Trophoblast cell (in vitro differentiated cells and primary cell): Measurements from ENCODE around the gene EIF2S2.

Source experiments
- DNase-seq, 2 donors: peaks; one replicate each; pipeline ENCODE4 v3.0.0-alpha.2; 2016
- H2AFZ ChIP-seq: 2 replicates; pipeline ENCODE4 v1.6.1; 2013; ENCODE audit warnings: low read length, moderate library complexity, mild to moderate bottlenecking; ENCODE audit not compliant: insufficient read depth, poor library complexity
- H2AK5ac ChIP-seq: 2 replicates; pipeline ENCODE4 v1.6.1; 2013; ENCODE audit warnings: mild to moderate bottlenecking, low read length
- H2BK120ac ChIP-seq: 2 replicates; pipeline ENCODE4 v1.6.1; 2013; ENCODE audit warnings: low read length, mild to moderate bottlenecking, moderate library complexity; ENCODE audit not compliant: insufficient read depth, poor library complexity
- H2BK12ac ChIP-seq: 2 replicates; pipeline ENCODE4 v1.6.1; 2013; ENCODE audit warnings: mild to moderate bottlenecking, low read length, moderate library complexity
- H2BK5ac ChIP-seq: 2 replicates; pipeline ENCODE4 v1.6.1; 2013; ENCODE audit warnings: low read length, low read depth, moderate library complexity, mild to moderate bottlenecking; ENCODE audit not compliant: poor library complexity
- H3K14ac ChIP-seq: 2 replicates; pipeline ENCODE4 v1.6.1; 2013; ENCODE audit warnings: mild to moderate bottlenecking, low read length
- H3K18ac ChIP-seq: 2 replicates; pipeline ENCODE4 v1.6.1; 2013; ENCODE audit warnings: mild to moderate bottlenecking, low read length
- H3K23ac ChIP-seq: 2 replicates; pipeline ENCODE4 v1.6.1; 2013; ENCODE audit warnings: low read length
- H3K27ac ChIP-seq: 2 replicates; pipeline ENCODE4 v1.5.1; 2013; ENCODE audit warnings: low read depth, mild to moderate bottlenecking, inconsistent platforms, low read length, moderate library complexity
- H3K27me3 ChIP-seq: 2 replicates; pipeline ENCODE4 v1.6.1; 2013; ENCODE audit warnings: inconsistent platforms, mild to moderate bottlenecking, low read length, moderate library complexity; ENCODE audit not compliant: insufficient read depth
- H3K36me3 ChIP-seq, 2 experiments: 1 replicate in 1 of 2; 2 replicates in 1 of 2; pipeline ENCODE4 v1.6.1; 2013; ENCODE audit warnings: low read length in 2 of 2, mild to moderate bottlenecking in 2 of 2, moderate library complexity in 1 of 2; ENCODE audit not compliant: insufficient read depth in 2 of 2, control insufficient read depth in 1 of 2
- H3K4ac ChIP-seq: 2 replicates; pipeline ENCODE4 v1.6.1; 2013; ENCODE audit warnings: low read depth, mild to moderate bottlenecking, low read length, moderate library complexity
- H3K4me1 ChIP-seq, 2 experiments: 1 replicate in 1 of 2; 2 replicates in 1 of 2; pipeline ENCODE4 v1.6.1; 2013; ENCODE audit warnings: low read length in 2 of 2, mild to moderate bottlenecking in 2 of 2, moderate library complexity in 1 of 2; ENCODE audit not compliant: insufficient read depth in 2 of 2, control insufficient read depth in 1 of 2
- H3K4me2 ChIP-seq: 2 replicates; pipeline ENCODE4 v1.6.1; 2013; ENCODE audit warnings: inconsistent platforms, mild to moderate bottlenecking, low read length, moderate library complexity
- H3K4me3 ChIP-seq: 2 replicates; pipeline ENCODE4 v1.5.1; 2013; ENCODE audit warnings: mild to moderate bottlenecking, low read depth, low read length, inconsistent platforms
- H3K79me1 ChIP-seq: one replicate; pipeline ENCODE4 v1.6.1; 2013; ENCODE audit warnings: low read length
- H3K79me2 ChIP-seq: 2 replicates; pipeline ENCODE4 v1.6.1; 2013; ENCODE audit warnings: low read length, mild to moderate bottlenecking; ENCODE audit not compliant: control insufficient read depth, insufficient read depth, poor library complexity
- H3K9ac ChIP-seq: 2 replicates; pipeline ENCODE4 v1.6.1; 2013; ENCODE audit warnings: mild to moderate bottlenecking, low read length
- H3K9me3 ChIP-seq: 2 replicates; pipeline ENCODE4 v1.6.1; 2013; ENCODE audit warnings: low read depth, mild to moderate bottlenecking, control low read depth, inconsistent platforms, low read length; ENCODE audit not compliant: insufficient read depth
- H4K12ac ChIP-seq: 2 replicates; pipeline ENCODE4 v1.6.1; 2013; ENCODE audit warnings: low read depth, mild to moderate bottlenecking, low read length, moderate library complexity
- H4K8ac ChIP-seq: 2 replicates; pipeline ENCODE4 v1.6.1; 2013; ENCODE audit warnings: low read depth, mild to moderate bottlenecking, low read length, moderate library complexity
- H4K91ac ChIP-seq: one replicate; pipeline ENCODE4 v1.6.1; 2013; ENCODE audit warnings: low read depth, mild to moderate bottlenecking, low read length, moderate library complexity
- WGBS: extraction: QIAGEN DNeasy Blood & Tissue Kit; methylation state at CpG from one replicate; pipeline ENCODE4 v1.1.7; 2013; ENCODE audit warnings: missing lambda C conversion rate; ENCODE audit not compliant: insufficient read length, insufficient coverage; ENCODE audit errors: extremely low coverage; 5-methylcytosine and 5-hydroxymethylcytosine counted together

Gene EIF2S2

DNA sequence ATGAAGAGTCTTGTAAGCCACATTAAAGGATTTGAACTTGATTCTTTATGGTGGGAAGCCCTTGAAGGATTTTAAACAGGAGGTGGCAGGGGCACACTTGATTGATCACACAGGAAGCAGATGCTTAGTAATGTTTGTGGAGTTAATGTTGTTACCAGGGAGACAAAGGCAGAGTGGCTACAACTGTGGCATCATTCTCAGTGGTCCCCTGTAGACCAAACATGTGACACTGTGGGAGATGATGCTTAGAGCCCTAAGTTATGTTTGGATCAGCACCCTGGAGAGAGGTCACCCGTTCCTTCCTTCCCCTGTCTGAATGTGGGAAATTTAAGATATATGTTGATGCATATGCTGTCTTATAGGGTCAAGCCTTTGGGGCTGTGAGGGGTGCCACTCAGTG lies 53.2 kb downstream of the EIF2S2 start:
- H3K4me1 ChIP-seq = peaks cover 24 to 33% of the 10 kb centered on the region in 2 experiments
- no peak overlapping the region for H3K9ac ChIP-seq
- DNase-seq = no peak
- peaks cover 17% of the 10 kb centered on the region for H3K79me1 ChIP-seq
- H2BK12ac ChIP-seq = no peak overlapping the region
- no peak overlapping the region for H3K18ac ChIP-seq
- no peak overlapping the region for H3K23ac ChIP-seq
- H4K8ac ChIP-seq = no peak overlapping the region
- no CpG with 5 or more reads among the region's 1 CpG for WGBS
- no peak overlapping the region for H2AK5ac ChIP-seq
- no peak overlapping the region for H2BK5ac ChIP-seq
- no peak overlapping the region for H2AFZ ChIP-seq
- peaks cover 0 to 2% of the 10 kb centered on the region in 2 experiments for H3K36me3 ChIP-seq
- H4K12ac ChIP-seq = no peak overlapping the region
- H3K4me2 ChIP-seq = no peak overlapping the region
- H3K4ac ChIP-seq = no peak overlapping the region
- peaks cover 2% of the 10 kb centered on the region for H3K79me2 ChIP-seq
- no peak overlapping the region for H3K4me3 ChIP-seq
- H3K27ac ChIP-seq = no peak overlapping the region
- H3K27me3 ChIP-seq = no peaks in the 10 kb centered on the region
- H3K14ac ChIP-seq = no peak overlapping the region
- no peak overlapping the region for H4K91ac ChIP-seq
- H3K9me3 ChIP-seq = no peaks in the 10 kb centered on the region
- H2BK120ac ChIP-seq = no peak overlapping the region

DNA sequence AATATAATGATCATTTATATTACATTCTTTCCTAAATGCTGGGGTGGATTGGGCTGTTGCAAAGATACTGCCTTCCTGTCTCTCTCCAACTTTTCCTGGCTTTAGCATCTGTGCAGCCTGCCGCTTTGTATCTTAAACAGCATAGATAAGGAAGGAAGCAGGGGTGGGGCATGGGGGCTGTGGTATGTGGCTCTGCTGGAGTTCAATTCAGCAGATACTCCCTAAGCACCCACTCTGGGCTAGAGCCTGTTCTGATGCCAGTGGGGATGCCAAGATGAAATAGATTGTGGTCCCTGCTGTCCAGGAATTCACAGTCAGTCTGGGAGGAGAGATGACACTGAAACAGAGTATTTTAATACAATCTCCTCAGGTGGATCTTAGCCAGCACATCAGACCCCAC lies 56.8 kb downstream of the EIF2S2 start:
- no peak overlapping the region for H2BK12ac ChIP-seq
- H3K79me1 ChIP-seq = peaks cover 3% of the 10 kb centered on the region
- no peak overlapping the region for H2AK5ac ChIP-seq
- H3K23ac ChIP-seq = no peak overlapping the region
- H3K18ac ChIP-seq = no peak overlapping the region
- no peak for DNase-seq
- WGBS = no CpG with 5 or more reads among the region's 1 CpG
- peaks cover 13 to 14% of the 10 kb centered on the region in 2 experiments for H3K4me1 ChIP-seq
- peaks cover 4% of the 10 kb centered on the region for H3K79me2 ChIP-seq
- H2BK120ac ChIP-seq = no peak overlapping the region
- H4K12ac ChIP-seq = no peak overlapping the region
- H2BK5ac ChIP-seq = no peak overlapping the region
- H2AFZ ChIP-seq = no peak overlapping the region
- H3K4ac ChIP-seq = no peak overlapping the region
- no peak overlapping the region for H3K4me2 ChIP-seq
- no peaks in the 10 kb centered on the region for H3K36me3 ChIP-seq
- no peak overlapping the region for H3K9ac ChIP-seq
- H3K27me3 ChIP-seq = no peaks in the 10 kb centered on the region
- no peak overlapping the region for H3K14ac ChIP-seq
- H4K91ac ChIP-seq = no peak overlapping the region
- H3K9me3 ChIP-seq = no peaks in the 10 kb centered on the region
- no peak overlapping the region for H3K27ac ChIP-seq
- H4K8ac ChIP-seq = no peak overlapping the region
- H3K4me3 ChIP-seq = no peak overlapping the region

DNA sequence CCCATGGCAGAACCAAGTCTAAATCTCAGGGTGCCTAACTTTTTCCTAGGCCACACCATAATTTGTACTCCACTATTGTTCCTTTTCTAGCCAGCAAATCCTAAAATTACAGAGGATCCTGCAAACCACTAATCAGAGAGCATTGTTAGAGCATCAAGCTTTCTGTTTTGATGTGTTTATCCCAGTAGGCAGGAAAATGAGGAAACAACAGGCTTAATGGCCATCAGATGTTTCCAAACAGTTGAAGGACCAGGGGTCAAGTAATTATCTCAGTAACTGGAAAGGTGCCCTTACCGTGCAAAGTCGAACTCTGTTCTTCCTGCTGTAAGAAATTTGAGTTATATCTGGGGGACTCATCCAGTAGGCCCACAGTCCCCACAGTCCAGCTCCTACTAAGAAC lies 59.6 kb downstream of the EIF2S2 start:
- Histone ChIP-seq H2BK12ac (no peak overlapping the region), H3K4ac (peak overlapping the region; percentile 17), H3K9ac (no peak overlapping the region), H2BK5ac (no peak overlapping the region), H3K79me1 (no peaks in the 10 kb centered on the region), H2AFZ (no peak overlapping the region), H4K12ac (no peak overlapping the region), H3K27ac (no peak overlapping the region), H3K18ac (no peak overlapping the region), H3K79me2 (peaks cover 4% of the 10 kb centered on the region), H2AK5ac (no peak overlapping the region), H3K27me3 (no peaks in the 10 kb centered on the region), H3K4me3 (no peak overlapping the region), H3K23ac (no peak overlapping the region), H4K8ac (no peak overlapping the region), H3K14ac (no peak overlapping the region), H3K4me2 (no peak overlapping the region), H3K36me3 (no peaks in the 10 kb centered on the region), H3K9me3 (no peaks in the 10 kb centered on the region), H4K91ac (no peak overlapping the region), H2BK120ac (no peak overlapping the region), H3K4me1 (peaks cover 2 to 3% of the 10 kb centered on the region in 2 experiments)
- WGBS = no CpG with 5 or more reads among the region's 2 CpGs
- DNase-seq = no peak

DNA sequence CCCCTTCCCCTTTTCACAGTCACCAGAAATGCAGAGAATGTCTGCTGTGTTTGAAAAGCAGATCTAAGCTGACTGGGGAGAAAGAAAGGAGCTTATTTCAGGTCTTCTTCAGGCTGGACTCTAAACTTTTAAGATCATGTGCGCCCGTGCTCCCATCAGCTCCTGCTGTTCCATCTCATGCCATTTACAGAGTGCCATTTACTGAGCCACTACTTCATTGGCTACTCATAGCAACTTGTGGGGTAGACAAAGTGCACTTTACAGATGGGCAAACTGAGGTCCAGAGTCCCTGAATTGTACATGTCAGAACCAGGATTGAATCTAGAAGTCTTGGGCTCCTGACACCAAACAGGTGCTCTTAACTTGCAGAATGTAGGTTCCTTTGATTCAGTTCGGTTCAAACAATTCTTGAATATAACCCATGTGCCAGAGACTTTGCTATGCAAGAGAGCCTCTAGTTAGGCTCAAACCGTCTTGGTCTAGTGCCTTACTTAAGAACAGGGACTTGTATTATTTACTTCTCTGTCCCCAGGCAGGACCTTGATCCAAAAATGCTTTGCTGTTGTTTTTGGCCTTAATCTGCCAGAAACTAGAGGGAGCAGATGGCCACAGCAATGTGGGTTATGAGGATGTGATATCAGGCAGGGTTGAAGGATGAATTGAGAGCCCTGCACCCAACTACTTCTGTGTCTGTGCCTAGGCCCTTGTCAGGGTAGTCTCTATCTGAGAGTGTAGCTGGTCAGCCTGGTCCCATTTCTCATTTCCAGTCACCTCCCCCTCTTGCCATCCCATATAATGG lies 61.9 kb downstream of the EIF2S2 start:
- Histone ChIP-seq H2AK5ac (no peak overlapping the region), H3K18ac (no peak overlapping the region), H3K36me3 (no peaks in the 10 kb centered on the region), H4K12ac (no peak overlapping the region), H3K4ac (peak overlapping the region; percentile 53), H3K79me2 (peaks cover 4% of the 10 kb centered on the region), H3K23ac (no peak overlapping the region), H2AFZ (no peak overlapping the region), H2BK120ac (no peak overlapping the region), H4K91ac (no peak overlapping the region), H3K79me1 (no peaks in the 10 kb centered on the region), H3K9ac (no peak overlapping the region), H3K27ac (no peak overlapping the region), H3K4me2 (no peak overlapping the region), H3K4me3 (no peak overlapping the region), H2BK5ac (no peak overlapping the region), H3K9me3 (no peaks in the 10 kb centered on the region), H3K4me1 (peaks cover 0 to 2% of the 10 kb centered on the region in 2 experiments), H3K27me3 (no peaks in the 10 kb centered on the region), H2BK12ac (no peak overlapping the region), H3K14ac (no peak overlapping the region), H4K8ac (no peak overlapping the region)
- WGBS = no CpG with 5 or more reads among the region's 4 CpGs
- DNase-seq = no peak
